OCI-LY7 (cell line): ENCODE results near the gene KRTAP9-4. TPM values are rescaled to one million over a fixed set of nuclear protein-coding genes. Genes with fewer than 3 reads are reported as not detected.
"Not testable (repeated sequence)": the region's sequence is repeated elsewhere in the genome, so short reads cannot be mapped to it uniquely, and the experiment has no call there.

Experiments used
- BruUV-seq: library from RNA; stranded (reverse); fragments of 400-500 nt; replicated peaks from 2 replicates; lab custom pipeline; 2021; lab: Mats Ljungman, UMichigan
- CTCF ChIA-PET: fragments of 300-600 bp; sonication (Branson Sonifier 250); formaldehyde crosslinking; loops from one replicate; lab custom pipeline; 2022; ENCODE audit warnings: antibody characterized with exemption; ENCODE audit not compliant: unreplicated experiment; lab: Charles Lee
- POLR2A ChIA-PET: fragments of 300-600 bp; sonication (Branson Sonifier 250); formaldehyde crosslinking; loops from one replicate; lab custom pipeline; 2022; ENCODE audit warnings: antibody characterized with exemption; lab: Charles Lee
- DNase-seq: peaks from one replicate; pipeline ENCODE4 v3.0.0-alpha.2; 2015; ENCODE audit warnings: low spot score
- H2AFZ ChIP-seq: fragments of 200-600 bp; sonication (generic), shearing (Covaris generic); 2 replicates; pipeline ENCODE4 v1.6.1; 2014; ENCODE audit warnings: mild to moderate bottlenecking, antibody characterized with exemption, low read length, moderate library complexity
- H3K27ac ChIP-seq: fragments of 200-600 bp; sonication (generic); 2 replicates; pipeline ENCODE4 v1.5.1; 2014; ENCODE audit warnings: mixed run types, low read depth, mild to moderate bottlenecking, moderate library complexity, low read length, inconsistent platforms; ENCODE audit not compliant: poor library complexity, severe bottlenecking
- H3K36me3 ChIP-seq: fragments of 200-600 bp; sonication (generic); 2 replicates; pipeline ENCODE4 v1.6.1; 2014; ENCODE audit warnings: mild to moderate bottlenecking, antibody characterized with exemption, low read length, moderate library complexity, mixed read lengths; ENCODE audit not compliant: insufficient read depth
- H3K4me1 ChIP-seq: fragments of 200-600 bp; sonication (generic); 2 replicates; pipeline ENCODE4 v1.5.1; 2014; ENCODE audit warnings: mild to moderate bottlenecking, low read length; ENCODE audit not compliant: insufficient read depth, poor library complexity, severe bottlenecking
- H3K4me2 ChIP-seq: fragments of 200-600 bp; sonication (generic); 2 replicates; pipeline ENCODE4 v1.6.1; 2014; ENCODE audit warnings: mild to moderate bottlenecking, low read length
- H3K4me3 ChIP-seq: fragments of 200-600 bp; sonication (generic); 2 replicates; pipeline ENCODE4 v1.5.1; 2014; ENCODE audit warnings: mild to moderate bottlenecking, low read depth, low read length; ENCODE audit not compliant: poor library complexity, severe bottlenecking
- H3K79me2 ChIP-seq: fragments of 200-600 bp; sonication (generic); 2 replicates; pipeline ENCODE4 v1.6.1; 2016; ENCODE audit warnings: low read depth, mild to moderate bottlenecking, low read length, moderate library complexity, mixed read lengths; ENCODE audit not compliant: insufficient read depth
- H3K9me2 ChIP-seq: fragments of 200-600 bp; sonication (generic); 2 replicates; pipeline ENCODE4 v1.6.1; 2016; ENCODE audit warnings: mild to moderate bottlenecking, low read length, mixed read lengths; ENCODE audit not compliant: insufficient read depth
- H3K9me3 ChIP-seq: fragments of 200-600 bp; sonication (generic); 2 replicates; pipeline ENCODE4 v1.6.1; 2014; ENCODE audit warnings: mild to moderate bottlenecking, mixed run types, low read length, mixed read lengths
- H4K20me1 ChIP-seq: fragments of 200-600 bp; sonication (generic); 2 replicates; pipeline ENCODE4 v1.6.1; 2014; ENCODE audit warnings: mild to moderate bottlenecking, antibody characterized with exemption, low read length, moderate library complexity, mixed read lengths; ENCODE audit not compliant: insufficient read depth
- CTCF ChIP-seq: fragments of 200-600 bp; sonication (generic); conservative IDR thresholded peaks from 2 replicates; pipeline ENCODE4 v1.5.1; 2014; ENCODE audit warnings: mild to moderate bottlenecking, antibody characterized with exemption, low read length, moderate library complexity, mixed read lengths
- EZH2phosphoT487 ChIP-seq: fragments of 200-600 bp; sonication (generic); IDR thresholded peaks from 2 replicates; pipeline ENCODE4 v1.6.1; 2018; ENCODE audit warnings: low read depth, borderline replicate concordance, mild to moderate bottlenecking, mixed run types, antibody characterized with exemption, low read length, moderate library complexity, mixed read lengths
- intact Hi-C: fragments of 100-400 bp; cut with micrococcal nuclease; formaldehyde crosslinking; loops from one replicate; pipeline ENCODE4 v1.10.0; 2022; ENCODE audit not compliant: unreplicated experiment
- total RNA-seq, 2 experiments: library from RNA; depleted of rRNA in 1 of 2; stranded (reverse); fragments of >200 nt in 1 of 2; shearing (Covaris generic) in 1 of 2; gene quantifications; 2 replicates each; pipeline ENCODE4 v1.2.3, GENCODE V29; 2014 to 2022

KRTAP9-4 gene
- total RNA-seq, 2 experiments from 2014 or later = not detected

DNA sequence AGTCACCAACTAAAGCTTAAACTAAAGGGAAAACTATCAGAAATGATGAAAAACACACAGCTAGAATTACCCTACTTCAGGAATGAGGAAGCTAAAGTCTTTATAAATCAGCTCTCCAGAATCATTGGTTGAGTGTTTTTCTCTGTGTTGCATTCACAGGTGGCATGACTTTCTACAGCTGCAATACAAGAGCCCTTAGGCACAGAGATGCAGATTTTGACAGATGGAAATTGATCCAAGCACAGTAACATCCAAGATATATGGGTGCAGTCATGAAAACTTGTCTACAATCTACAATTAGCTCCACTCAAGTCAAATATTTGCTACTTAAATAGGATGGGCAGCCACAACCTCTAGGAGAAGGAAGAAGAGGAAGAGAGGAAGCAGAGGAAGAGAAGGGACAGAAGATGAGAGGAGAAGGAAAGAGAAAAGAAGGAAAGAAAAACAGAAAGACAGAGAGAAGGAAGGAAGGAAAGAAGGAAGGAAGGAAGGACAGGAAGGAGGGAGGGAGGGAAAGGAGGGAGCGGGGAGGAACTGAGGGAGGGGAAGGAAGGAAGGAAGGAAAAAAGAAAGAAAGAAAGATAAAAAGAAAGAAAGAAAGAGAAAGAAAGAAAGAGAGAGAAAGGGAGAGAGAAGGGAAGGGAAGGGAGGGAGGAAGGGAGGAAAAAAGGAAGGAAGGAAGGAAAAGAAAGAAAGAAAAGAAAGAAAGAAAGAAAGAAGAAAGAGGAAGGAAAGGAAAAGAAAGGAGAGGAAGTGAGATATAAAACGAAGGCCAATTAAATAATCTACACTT is 2.3 kb upstream of the KRTAP9-4 start:
- intact Hi-C loops, H3K79me2 ChIP-seq, BruUV-seq, H3K9me3 ChIP-seq, H4K20me1 ChIP-seq, POLR2A ChIA-PET, DNase-seq, H3K4me2 ChIP-seq, H3K9me2 ChIP-seq, H3K27ac ChIP-seq, H2AFZ ChIP-seq, H3K36me3 ChIP-seq, H3K4me1 ChIP-seq, H3K4me3 ChIP-seq, CTCF ChIA-PET: not testable (repeated sequence)

GRCh38 chr17:41251261-41251660 is 1.8 kb downstream of the KRTAP9-4 start:
- H3K4me2 ChIP-seq = no peak overlapping the region
- H3K4me3 ChIP-seq = no peak overlapping the region
- no peaks in the 10 kb centered on the region for H4K20me1 ChIP-seq
- POLR2A ChIA-PET = interaction anchor here (0.6 kb wide), 2 partner anchors 225 to 364 kb away, joined by 3 read pairs; no protein-coding TSS in a partner anchor
- no peak for DNase-seq
- CTCF ChIA-PET = no interaction called here
- H3K79me2 ChIP-seq = no peaks in the 10 kb centered on the region
- no peaks in the 10 kb centered on the region for H3K9me3 ChIP-seq
- no peak overlapping the region for H2AFZ ChIP-seq
- H3K9me2 ChIP-seq = no peaks in the 10 kb centered on the region
- TF ChIP-seq EZH2phosphoT487 (no peak), CTCF (no peak)
- H3K4me1 ChIP-seq = no peaks in the 10 kb centered on the region
- H3K27ac ChIP-seq = no peak overlapping the region
- intact Hi-C loops = no loop called here
- no TSS peak for BruUV-seq
- H3K36me3 ChIP-seq = no peaks in the 10 kb centered on the region

DNA sequence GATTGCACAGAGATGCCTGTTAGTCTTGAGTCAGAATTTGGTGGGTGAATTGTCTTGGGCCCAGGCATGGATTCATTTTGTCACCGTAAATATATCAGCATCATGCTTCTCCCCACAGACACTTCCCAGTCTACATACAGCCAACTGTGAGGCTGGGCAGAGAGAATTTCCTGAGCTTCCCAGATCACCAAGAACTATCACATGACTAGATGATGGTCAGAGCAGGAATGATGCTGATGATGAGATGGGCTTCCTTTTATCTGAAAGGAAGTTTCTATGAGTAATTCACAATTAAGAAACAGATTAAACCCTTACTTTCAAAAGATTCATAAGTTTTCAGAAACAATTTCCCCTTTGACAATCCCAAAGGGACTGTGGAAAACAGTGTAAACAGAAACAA is 5.4 kb downstream of the KRTAP9-4 start:
- ChIA-PET CTCF (no interaction called here), POLR2A (no interaction called here)
- Histone ChIP-seq H3K9me2 (no peaks in the 10 kb centered on the region), H3K36me3 (no peaks in the 10 kb centered on the region), H3K4me2 (no peak overlapping the region), H3K79me2 (no peaks in the 10 kb centered on the region), H3K27ac (no peak overlapping the region), H3K4me3 (no peak overlapping the region), H3K4me1 (no peaks in the 10 kb centered on the region), H3K9me3 (no peaks in the 10 kb centered on the region), H2AFZ (no peak overlapping the region), H4K20me1 (no peaks in the 10 kb centered on the region)
- no TSS peak for BruUV-seq
- no peak for DNase-seq
- intact Hi-C loops = no loop called here
- TF ChIP-seq CTCF = no peak
- no peak for TF ChIP-seq EZH2phosphoT487

DNA sequence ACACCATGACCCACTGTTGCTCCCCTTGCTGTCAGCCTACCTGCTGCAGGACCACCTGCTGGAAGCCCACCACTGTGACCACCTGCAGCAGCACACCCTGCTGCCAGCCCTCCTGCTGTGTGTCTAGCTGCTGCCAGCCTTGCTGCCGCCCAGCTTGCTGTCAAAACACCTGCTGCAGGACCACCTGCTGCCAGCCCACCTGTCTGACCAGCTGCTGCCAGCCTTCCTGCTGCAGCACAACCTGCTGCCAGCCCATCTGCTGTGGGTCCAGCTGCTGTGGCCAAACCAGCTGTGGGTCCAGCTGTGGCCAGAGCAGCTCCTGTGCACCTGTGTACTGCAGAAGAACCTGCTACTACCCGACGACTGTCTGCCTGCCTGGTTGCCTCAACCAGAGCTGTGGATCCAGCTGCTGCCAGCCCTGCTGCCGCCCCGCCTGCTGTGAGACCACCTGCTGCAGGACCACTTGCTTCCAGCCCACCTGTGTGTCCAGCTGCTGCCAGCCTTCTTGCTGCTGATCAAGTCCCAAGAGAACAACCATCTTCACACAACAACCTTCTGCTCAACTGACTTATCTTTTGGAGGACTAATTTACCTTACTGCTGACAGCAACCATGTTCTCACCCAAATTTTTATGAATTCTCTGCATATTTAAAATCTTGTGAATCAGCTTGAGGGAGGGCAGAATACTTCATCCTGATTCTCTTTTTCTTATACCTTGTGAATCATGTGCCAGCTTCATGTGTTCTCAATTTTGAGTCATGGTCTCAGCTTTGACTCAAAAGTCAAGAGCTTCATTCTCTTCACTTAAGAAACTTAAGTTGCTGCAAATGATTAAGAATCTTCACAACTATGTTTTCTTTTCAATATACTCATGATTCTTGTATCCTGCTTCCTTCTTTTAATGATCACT is 6.1 kb downstream of the KRTAP9-4 start, which contains the start of gene KRTAP9-9:
Gene KRTAP9-9 (plus strand): TSS at position 4 of the 910 bp plus-strand sequence.
- intact Hi-C loops, CTCF ChIA-PET: not testable (repeated sequence)

More for the DNA sequence above, 6.1 kb downstream of the KRTAP9-4 start, which contains the start of gene KRTAP9-9:
- H4K20me1 ChIP-seq, H3K36me3 ChIP-seq, H3K4me3 ChIP-seq, H3K9me3 ChIP-seq, H2AFZ ChIP-seq, H3K27ac ChIP-seq, BruUV-seq, H3K4me1 ChIP-seq, H3K79me2 ChIP-seq, DNase-seq, H3K4me2 ChIP-seq, H3K9me2 ChIP-seq: not testable (repeated sequence)
- POLR2A ChIA-PET = interaction anchor here (0.6 kb wide), 2 partner anchors 55 to 1689 kb away, joined by 3 read pairs; no protein-coding TSS in a partner anchor
